ENCODE data around the gene SLU7. TPM values are rescaled to one million over a fixed set of nuclear protein-coding genes. Genes with fewer than 3 reads are reported as not detected.

SLU7 gene
- total RNA-seq, 2 donors from 2014 or later: 50.9 to 55.7 TPM

Other genes with a start within 250 kb of the SLU7 start
- not detected for gene FABP6, start 189.6 kb downstream of the SLU7 start, total RNA-seq
- not detected for gene CCNJL, start 106.5 kb downstream of the SLU7 start, total RNA-seq
- not detected for gene C1QTNF2, start 48.5 kb downstream of the SLU7 start, total RNA-seq
- gene FAM200C, start 19.0 kb downstream of the SLU7 start, total RNA-seq: under 1 TPM; 0.46 to 0.89 TPM
- 100 to 1,000 TPM; 112 to 137 TPM for gene PTTG1, start 2.8 kb upstream of the SLU7 start, total RNA-seq

Data from activated T-cell treated with anti-CD3 and anti-CD28 coated beads, Interleukin-2, amount 50 U/mL, for 72 hours (primary cell).